Ureter (tissue), 1 donor: ENCODE data around the gene ARHGAP24. TPM values are rescaled to one million over a fixed set of nuclear protein-coding genes. Genes with fewer than 3 reads are reported as not detected.
A peak's percentile ranks its signal among the peaks of the same experiment; 100 is the strongest.

Experiments
- DNase-seq: peaks from one replicate; pipeline ENCODE4 v3.0.0-alpha.2; 2020; ENCODE audit warnings: low spot score
- total RNA-seq: library from RNA; stranded (reverse); gene quantifications from one replicate; pipeline ENCODE4 v1.2.4, GENCODE V29; 2023
- donor health status: DM: yes; HTN: yes; CAD: no.

The ARHGAP24 gene
- total RNA-seq: 11.2 TPM

- DNase-seq: peak; percentile 67
Measured at GRCh38 chr4:85474818-85475630, at the start of gene ARHGAP24. Gene ARHGAP24 (plus strand): TSS chr4:85475150.

DNA sequence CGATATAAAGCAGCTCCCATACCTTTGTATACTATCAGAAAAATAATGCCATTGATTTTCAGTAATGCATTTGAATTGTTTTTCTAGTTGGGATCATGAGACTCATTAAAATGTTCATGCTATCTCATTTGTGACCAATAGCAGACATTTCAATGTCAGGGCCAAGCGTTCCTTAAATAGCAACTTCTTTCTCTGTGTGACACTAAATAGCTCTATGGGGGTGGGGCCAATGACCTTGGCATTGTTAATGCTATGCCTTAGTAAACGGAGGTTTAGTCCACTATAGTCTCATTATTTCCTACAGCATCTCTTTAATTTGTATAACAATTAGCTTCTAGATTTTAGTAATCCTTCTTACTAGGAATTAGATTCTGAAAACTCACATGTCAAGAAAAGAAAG is 48.6 kb upstream of the ARHGAP24 start:
- DNase-seq: no peak

DNA sequence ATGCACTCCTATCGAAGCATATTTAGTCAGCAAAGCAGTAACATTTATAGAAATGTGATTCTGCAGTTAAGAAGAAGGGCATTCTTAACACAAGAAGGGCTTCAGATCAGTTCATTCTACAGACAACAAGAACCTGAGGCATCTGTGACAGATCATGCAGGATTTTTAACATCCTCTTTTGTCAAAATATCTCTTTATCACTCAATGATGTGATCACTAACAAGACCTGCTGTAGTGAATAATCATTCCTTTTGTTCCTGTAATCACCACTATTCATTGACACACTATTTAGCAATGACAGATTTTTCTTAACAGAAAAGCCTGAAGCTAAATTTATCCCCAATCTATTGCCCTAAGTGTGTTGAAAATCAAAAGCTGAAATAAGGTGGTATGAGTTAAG is 47.8 kb upstream of the ARHGAP24 start:
- DNase-seq: no peak

DNA sequence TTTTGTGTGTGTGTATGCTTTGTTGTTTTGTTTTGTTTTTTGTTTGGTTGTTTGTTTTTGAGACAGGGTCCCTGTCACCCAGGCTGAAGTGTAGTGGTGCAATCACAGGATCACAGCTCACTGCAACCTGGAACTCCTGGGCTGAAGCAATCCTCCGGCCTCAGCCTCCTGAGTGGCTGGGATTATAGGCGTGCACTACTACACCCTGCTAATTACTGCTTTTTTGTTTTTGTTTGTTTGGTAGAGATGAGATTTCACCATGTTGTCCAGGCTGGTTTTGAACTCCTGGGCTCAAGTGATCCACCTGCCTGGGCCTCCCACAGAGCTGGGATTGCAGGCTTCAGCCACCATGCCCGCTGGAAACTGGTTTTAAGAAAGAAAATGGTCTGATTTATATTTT is 44.7 kb upstream of the ARHGAP24 start:
- no peak for DNase-seq

DNA sequence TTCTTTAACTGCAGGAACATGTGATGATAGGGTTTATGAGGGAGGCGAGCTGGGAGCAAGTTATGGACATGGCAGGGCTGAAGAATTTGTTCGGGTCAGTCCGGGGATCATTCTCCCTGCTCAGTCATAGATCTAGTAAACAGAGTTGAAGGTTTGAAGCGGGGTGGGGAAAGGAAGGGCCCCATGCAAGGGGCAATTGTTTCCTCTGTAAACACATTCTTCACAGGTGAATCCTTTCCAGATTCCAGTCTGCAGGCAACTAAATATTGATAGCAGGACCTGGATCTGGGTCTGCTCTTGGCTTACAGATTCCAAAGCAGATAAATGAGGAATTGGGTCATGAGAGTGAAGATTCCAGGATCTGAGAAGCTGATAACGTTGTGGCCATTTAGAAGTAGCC is 44.3 kb upstream of the ARHGAP24 start:
- DNase-seq: no peak

GRCh38 chr4:85431156-85431555 is 43.8 kb upstream of the ARHGAP24 start:
- DNase-seq: no peak

DNA sequence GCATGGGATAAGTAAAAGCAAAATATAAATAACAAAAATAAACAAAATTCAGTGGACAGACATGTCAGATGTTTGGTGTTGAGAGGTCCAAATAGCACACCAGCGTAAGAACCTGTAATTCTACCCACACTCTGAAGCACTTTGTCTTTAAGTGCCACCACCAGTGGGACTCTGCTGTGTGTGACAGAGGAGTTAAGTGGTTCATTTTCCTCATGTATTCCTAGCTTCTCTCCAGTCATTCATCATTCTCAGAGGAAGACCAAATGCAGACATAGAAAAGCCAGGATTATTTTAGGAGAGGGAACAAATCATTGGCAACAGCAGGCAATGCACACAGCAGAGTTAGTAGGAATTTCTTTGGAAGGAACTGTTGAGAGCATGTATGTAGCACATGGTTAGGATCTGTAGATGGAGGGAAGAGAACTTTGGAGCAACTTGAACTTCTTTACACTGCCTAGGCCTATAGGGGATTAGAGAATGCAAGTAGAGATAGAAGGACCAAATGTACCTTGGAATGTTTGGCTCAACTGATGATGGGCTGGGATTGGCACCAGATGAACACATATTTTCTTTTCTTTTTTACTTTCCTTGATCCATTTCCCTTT is 43.0 kb upstream of the ARHGAP24 start:
- DNase-seq: no peak

- DNase-seq: no peak
Measured at GRCh38 chr4:85445050-85445639, 29.8 kb upstream of the ARHGAP24 start.

DNA sequence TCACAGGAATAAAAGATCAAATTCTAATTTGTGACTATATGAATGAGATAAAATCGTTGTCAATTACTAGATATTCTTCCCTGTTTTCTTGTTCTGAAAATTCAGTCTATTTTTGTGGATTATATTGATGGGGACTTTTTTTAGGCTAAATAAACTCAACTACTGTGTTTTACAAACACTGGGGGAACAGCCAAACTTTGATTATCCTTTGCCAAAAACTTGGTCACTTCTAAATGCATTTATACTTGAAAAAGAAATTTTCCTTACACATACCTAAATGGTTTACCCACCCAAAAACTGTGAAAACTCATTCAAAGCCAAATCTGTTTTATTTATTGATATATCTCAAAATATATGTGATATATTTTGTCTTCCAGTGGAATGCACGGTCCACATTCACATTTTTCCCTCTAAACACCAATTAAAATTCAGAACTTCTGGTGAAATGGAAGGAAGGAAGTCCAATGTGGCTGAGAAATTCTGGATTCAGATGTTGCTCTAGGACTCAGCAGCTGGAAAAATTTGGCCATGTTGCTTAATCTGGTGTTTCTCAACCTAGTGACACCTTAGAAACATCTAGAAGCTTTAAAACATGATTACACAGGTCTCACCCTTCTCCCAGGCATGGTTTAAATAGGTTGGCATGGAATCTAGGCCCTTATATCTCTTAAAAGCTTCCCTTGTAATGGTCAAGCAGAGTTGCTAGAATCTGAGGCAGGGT is 28.6 kb upstream of the ARHGAP24 start:
- no peak for DNase-seq

- no peak for DNase-seq
Measured at GRCh38 chr4:85448906-85449890, 25.8 kb upstream of the ARHGAP24 start.

- DNase-seq: no peak
Measured at GRCh38 chr4:85452058-85452731, 22.8 kb upstream of the ARHGAP24 start.

DNA sequence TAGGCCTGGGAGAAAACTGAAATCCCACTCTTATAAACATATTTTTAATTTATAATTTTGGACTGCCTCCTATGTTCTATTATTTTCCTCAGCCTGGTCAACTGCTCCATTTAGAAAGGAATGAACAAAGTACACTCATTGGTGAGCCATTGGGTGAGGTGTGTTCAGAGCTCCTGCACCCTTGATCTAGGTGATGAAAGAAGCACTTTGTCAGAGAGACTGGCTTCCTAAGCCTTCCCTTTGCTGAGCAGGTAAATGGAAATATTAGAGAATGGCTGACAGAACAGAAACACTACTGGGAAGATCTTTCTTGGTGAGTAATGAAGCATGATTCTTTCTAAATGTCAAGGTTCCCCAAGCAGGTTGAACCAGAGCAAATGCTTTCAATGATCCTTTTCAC is 19.0 kb upstream of the ARHGAP24 start:
- no peak for DNase-seq

- DNase-seq: no peak
Measured at GRCh38 chr4:85457752-85458467, 17.0 kb upstream of the ARHGAP24 start.

- DNase-seq: no peak
Measured at GRCh38 chr4:85459736-85460135, 15.2 kb upstream of the ARHGAP24 start.

- no peak for DNase-seq
Measured at GRCh38 chr4:85474356-85474755, 594 bp upstream of the ARHGAP24 start.

DNA sequence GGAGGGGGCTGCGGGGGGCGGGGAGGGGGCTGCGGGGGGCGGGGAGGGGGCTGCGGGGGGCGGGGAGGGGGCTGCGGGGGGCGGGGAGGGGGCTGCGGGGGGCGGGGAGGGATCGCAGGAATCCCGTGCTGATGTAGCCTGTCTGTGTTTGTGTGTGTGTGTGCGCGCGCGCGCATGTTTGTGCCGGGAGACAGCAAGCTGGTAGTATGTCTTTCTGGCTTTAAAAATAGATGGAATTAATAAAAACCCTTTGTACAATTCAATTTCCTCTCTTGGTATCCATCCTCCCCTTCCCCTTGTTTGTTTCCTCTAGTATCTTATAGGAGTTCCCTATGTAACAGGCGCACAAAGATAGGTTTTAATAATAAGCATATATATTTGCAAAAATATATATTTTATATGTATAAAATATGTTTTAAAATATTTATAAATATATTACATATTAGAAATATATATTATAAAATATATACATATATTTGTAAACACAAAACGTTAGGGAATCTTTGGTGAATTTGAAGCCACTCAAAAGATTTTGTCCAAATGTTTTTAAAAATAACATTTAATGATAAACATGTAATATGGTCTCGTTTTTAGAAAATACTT is 782 bp downstream of the ARHGAP24 start:
- DNase-seq: no peak

- no peak for DNase-seq
Measured at GRCh38 chr4:85476381-85476780, 1.4 kb downstream of the ARHGAP24 start.

- DNase-seq: no peak
Measured at GRCh38 chr4:85477534-85477933, 2.6 kb downstream of the ARHGAP24 start.

DNA sequence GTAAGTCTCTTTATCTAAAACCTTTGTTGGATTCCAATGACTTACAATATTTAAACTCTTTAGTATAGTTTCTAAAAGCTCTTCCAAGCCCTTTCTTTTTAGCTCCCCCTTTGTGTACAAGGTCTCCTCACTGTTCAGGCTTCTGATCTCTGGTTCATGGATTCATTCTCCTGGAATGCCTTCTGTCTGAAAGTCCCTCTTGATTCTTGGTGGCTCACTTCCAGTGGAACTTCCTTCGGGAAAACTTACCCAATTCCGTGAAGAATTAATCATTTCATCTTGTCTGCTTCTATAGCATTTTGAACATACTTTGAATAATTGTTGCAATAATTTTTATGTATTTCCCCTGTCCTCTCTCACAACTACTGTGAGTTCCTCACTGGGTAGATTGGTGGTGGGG is 3.6 kb downstream of the ARHGAP24 start:
- DNase-seq: no peak
